K562 (cell line): ENCODE data around the gene SLC2A8. TPM values are rescaled to one million over a fixed set of nuclear protein-coding genes. Genes with fewer than 3 reads are reported as not detected.
A peak's percentile ranks its signal among the peaks of the same experiment; 100 is the strongest.

Experiments used
- BCLAF1 ChIP-seq, 2 experiments: fragments of 450-650 bp in 1 of 2; IDR thresholded peaks; 2 replicates each; pipeline ENCODE4 v1.6.1; 2011 to 2017; ENCODE audit warnings: low read depth in 2 of 2, antibody characterized with exemption in 1 of 2, borderline replicate concordance in 1 of 2, low read length in 1 of 2, mild to moderate bottlenecking in 1 of 2, mixed read lengths in 1 of 2; ENCODE audit not compliant: control insufficient read depth in 1 of 2
- CCAR2 ChIP-seq: fragments of 200-400 bp; formaldehyde crosslinking; IDR thresholded peaks from 2 replicates; pipeline ENCODE4 v1.6.1; 2017; ENCODE audit warnings: mild to moderate bottlenecking, low read depth, low read length
- DLX4 ChIP-seq: fragments of 250-450 bp; sonication (Bioruptor Pico); IDR thresholded peaks from 2 replicates; pipeline ENCODE4 v1.6.1; 2021; ENCODE audit warnings: mild to moderate bottlenecking
- HNRNPL ChIP-seq: fragments of 200-400 bp; formaldehyde crosslinking; IDR thresholded peaks from 2 replicates; pipeline ENCODE4 v1.6.1; 2017; ENCODE audit warnings: low read depth, mild to moderate bottlenecking, low read length
- HNRNPUL1 ChIP-seq: fragments of 200-400 bp; formaldehyde crosslinking; IDR thresholded peaks from 2 replicates; pipeline ENCODE4 v1.6.1; 2017; ENCODE audit warnings: low read length
- ILF3 ChIP-seq: fragments of 450-650 bp; IDR thresholded peaks from 2 replicates; pipeline ENCODE4 v1.6.1; 2018; ENCODE audit warnings: antibody characterized with exemption, mild to moderate bottlenecking, moderate library complexity, borderline replicate concordance
- KDM5B ChIP-seq: fragments of 200-600 bp; sonication (generic); IDR thresholded peaks from 2 replicates; pipeline ENCODE4 v1.6.1; 2012; ENCODE audit warnings: low read depth, mild to moderate bottlenecking, moderate library complexity, low read length, control low read depth, inconsistent platforms; ENCODE audit not compliant: insufficient replicate concordance
- KLF6 ChIP-seq: fragments of 250-450 bp; sonication (Bioruptor Pico); IDR thresholded peaks from 2 replicates; pipeline ENCODE4 v1.4.0; 2020; ENCODE audit warnings: mild to moderate bottlenecking, moderate library complexity, borderline replicate concordance
- MTA2 ChIP-seq: fragments of 450-650 bp; IDR thresholded peaks from 2 replicates; pipeline ENCODE4 v1.6.1; 2016; ENCODE audit warnings: low read depth
- PBX2 ChIP-seq, 2 experiments: IDR thresholded peaks in 1 of 2; conservative IDR thresholded peaks in 1 of 2; 2 replicates each; pipeline ENCODE4 v1.6.1; 2016; ENCODE audit warnings: low read depth in 2 of 2, mild to moderate bottlenecking in 1 of 2, missing compliant biosample characterization in 1 of 2, missing genetic modification characterization in 1 of 2, moderate library complexity in 1 of 2
- POLR2A ChIP-seq: fragments of 450-650 bp; conservative IDR thresholded peaks from 2 replicates; pipeline ENCODE4 v1.6.1; 2016
- POLR2H ChIP-seq: IDR thresholded peaks from 2 replicates; pipeline ENCODE4 v1.6.1; 2016; ENCODE audit warnings: missing genetic modification characterization, low read depth, mild to moderate bottlenecking, control low read depth, missing compliant biosample characterization, moderate library complexity
- RCOR1 ChIP-seq, 2 experiments: IDR thresholded peaks; 2 replicates each; pipeline ENCODE4 v1.6.1; 2012; ENCODE audit warnings: low read depth in 2 of 2, low read length in 2 of 2, borderline replicate concordance in 1 of 2, improper control_type of control experiment in 1 of 2
- SAFB2 ChIP-seq: fragments of 200-400 bp; formaldehyde crosslinking; IDR thresholded peaks from 2 replicates; pipeline ENCODE4 v1.6.1; 2018; ENCODE audit warnings: borderline replicate concordance, low read length, low read depth, moderate library complexity; ENCODE audit not compliant: severe bottlenecking
- TOE1 ChIP-seq, 2 experiments: fragments of 450-650 bp in 1 of 2; sonication (generic) in 1 of 2; formaldehyde crosslinking in 1 of 2; IDR thresholded peaks; 2 replicates each; pipeline versions ENCODE4 v1.7.1 to v1.8.0; 2016 to 2022; ENCODE audit warnings: borderline replicate concordance in 2 of 2, mild to moderate bottlenecking in 2 of 2, antibody characterized with exemption in 1 of 2, inconsistent platforms in 1 of 2, low read depth in 1 of 2, missing genetic modification reagents in 1 of 2, moderate library complexity in 1 of 2
- TRIM24 ChIP-seq, 2 experiments: fragments of 450-650 bp; IDR thresholded peaks; 2 replicates each; pipeline ENCODE4 v1.6.1; 2016
- ZBTB7A ChIP-seq: IDR thresholded peaks from 2 replicates; pipeline ENCODE4 v1.6.1; 2011; ENCODE audit warnings: low read depth, mild to moderate bottlenecking, low read length, moderate library complexity, borderline replicate concordance; ENCODE audit not compliant: control insufficient read depth
- ZEB2 ChIP-seq: fragments of 450-650 bp; IDR thresholded peaks from 2 replicates; pipeline ENCODE4 v1.6.1; 2016
- polyA plus RNA-seq, 8 experiments: library from polyadenylated mRNA; depleted of rRNA in 4 of 8; stranded (reverse) in 5 of 8; unstranded in 3 of 8; fragments of >200 nt; fragmentation: Nextera tagmentation in 2 of 8; fragmentation: Illumina TruSeq in 1 of 8; extraction: Ambion mirVana in 2 of 8; extraction: Trizol in 1 of 8; gene quantifications; 2 replicates each; pipeline versions ENCODE4 v1.2.1 to v1.2.3, GENCODE V29; 2011 to 2014; ENCODE audit warnings: inconsistent platforms in 1 of 8, missing spikeins in 1 of 8
- total RNA-seq, 7 experiments: library from RNA; depleted of rRNA in 6 of 7; stranded (reverse); fragments of >200 nt in 6 of 7; fragmentation: Illumina TruSeq in 2 of 7; extraction: Trizol in 2 of 7; gene quantifications; 2 replicates each; pipeline versions ENCODE4 v1.2.1 to v1.2.3, GENCODE V29; 2011 to 2021; ENCODE audit warnings: low replicate concordance in 1 of 7
- TF ChIP-seq, protein P1 (sequence below): sonication (generic); formaldehyde crosslinking; IDR thresholded peaks from 2 replicates; pipeline ENCODE4 v1.8.1; 2023; ENCODE audit warnings: mild to moderate bottlenecking, missing genetic modification reagents, moderate library complexity

SLC2A8 gene
- total and polyA plus RNA-seq, 9 of the 15 experiments (the other 6 are each of a cell fraction or from before 2014, with no cell fraction given) = 0.13 to 12.9 (median 5.2) TPM

DNA sequence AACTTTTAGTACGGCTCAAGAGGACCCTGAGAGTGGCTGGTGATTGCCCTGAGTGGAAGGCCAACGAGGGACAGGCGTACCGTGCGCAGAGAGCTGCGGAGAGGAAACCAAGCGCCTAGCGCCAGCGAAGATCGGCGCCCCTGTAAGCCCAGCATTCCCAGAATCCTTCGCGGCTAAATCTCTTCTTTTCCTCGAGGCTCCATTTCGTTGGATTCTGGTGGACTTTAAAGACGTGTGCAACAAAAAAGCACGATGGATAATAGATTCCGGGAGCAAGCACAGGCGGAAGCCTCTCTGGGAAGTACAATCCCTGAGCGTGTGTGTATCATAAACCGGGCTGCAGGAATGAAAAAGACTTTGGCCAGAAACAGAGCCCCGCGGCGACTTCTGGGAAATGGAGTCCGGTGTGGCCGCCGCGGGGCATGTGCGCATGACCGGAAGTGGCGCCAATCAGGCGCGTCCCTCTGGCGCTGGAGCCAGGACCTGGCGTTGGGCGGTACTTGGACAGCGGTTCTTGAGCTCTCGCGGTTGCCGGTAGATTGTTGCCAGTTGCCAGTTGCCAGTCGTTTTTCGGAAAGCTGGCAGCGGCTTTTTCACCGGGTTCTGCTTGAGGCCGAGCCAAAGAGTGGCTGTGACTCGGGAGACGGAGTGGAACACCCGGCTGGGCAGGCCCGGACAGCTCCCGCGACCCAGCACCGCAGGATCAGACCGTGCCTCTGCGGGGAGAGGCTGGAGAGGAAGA, 27.1 kb downstream of the SLC2A8 start, which contains the start of gene ZNF79 (continued):
- TF ChIP-seq, protein P1, sequence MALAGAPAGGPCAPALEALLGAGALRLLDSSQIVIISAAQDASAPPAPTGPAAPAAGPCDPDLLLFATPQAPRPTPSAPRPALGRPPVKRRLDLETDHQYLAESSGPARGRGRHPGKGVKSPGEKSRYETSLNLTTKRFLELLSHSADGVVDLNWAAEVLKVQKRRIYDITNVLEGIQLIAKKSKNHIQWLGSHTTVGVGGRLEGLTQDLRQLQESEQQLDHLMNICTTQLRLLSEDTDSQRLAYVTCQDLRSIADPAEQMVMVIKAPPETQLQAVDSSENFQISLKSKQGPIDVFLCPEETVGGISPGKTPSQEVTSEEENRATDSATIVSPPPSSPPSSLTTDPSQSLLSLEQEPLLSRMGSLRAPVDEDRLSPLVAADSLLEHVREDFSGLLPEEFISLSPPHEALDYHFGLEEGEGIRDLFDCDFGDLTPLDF (CRISPR knock-in tag) = no peak
- no peak for TF ChIP-seq CCAR2
- no peak; the same call in 1 of the 2 replicates for TF ChIP-seq ZBTB7A
- no peak for TF ChIP-seq SAFB2
- TF ChIP-seq KLF6 (CRISPR knock-in tag) = no peak
- no peak for TF ChIP-seq HNRNPL
- TF ChIP-seq POLR2H = peak; percentile 75
- no peak for TF ChIP-seq ILF3
- TF ChIP-seq DLX4 (CRISPR knock-in tag) = no peak
- no peak for TF ChIP-seq HNRNPUL1
- no peak for TF ChIP-seq TOE1 (IDR thresholded peaks at IDR 0.05; ENCODE audit: borderline replicate concordance)
- TF ChIP-seq TOE1 (CRISPR knock-in tag; IDR thresholded peaks at IDR 0.05; ENCODE audit: borderline replicate concordance, low read depth) = no peak
- no peak for TF ChIP-seq PBX2 (CRISPR knock-in tag; IDR thresholded peaks at IDR 0.05; ENCODE audit: low read depth)
- no peak for TF ChIP-seq PBX2 (tag; conservative IDR thresholded peaks at IDR 0.05; ENCODE audit: low read depth)
- peak in 1 of 2 experiments; percentile 52; a peak in 2 of 4 replicates for TF ChIP-seq BCLAF1 (IDR thresholded peaks at IDR 0.05; ENCODE audit: borderline replicate concordance in 1 of 2, control insufficient read depth in 1 of 2, low read depth in 2 of 2, low read length in 1 of 2)
- TF ChIP-seq TRIM24 (IDR thresholded peaks at IDR 0.05) = no peak
- no peak for TF ChIP-seq ZEB2
- no peak; a peak in 1 of 4 replicates for TF ChIP-seq RCOR1 (IDR thresholded peaks at IDR 0.05; ENCODE audit: borderline replicate concordance in 1 of 2, low read depth in 2 of 2, low read length in 2 of 2)
- peak; percentile 96 for TF ChIP-seq KDM5B
- TF ChIP-seq MTA2 = no peak
- TF ChIP-seq POLR2A = peak; percentile 90
